ENCODE data around the gene ZFPL1. TPM values are rescaled to one million over a fixed set of nuclear protein-coding genes. Genes with fewer than 3 reads are reported as not detected.

Gene ZFPL1
- polyA plus RNA-seq, 1 donor, result 35.8 TPM

DNA sequence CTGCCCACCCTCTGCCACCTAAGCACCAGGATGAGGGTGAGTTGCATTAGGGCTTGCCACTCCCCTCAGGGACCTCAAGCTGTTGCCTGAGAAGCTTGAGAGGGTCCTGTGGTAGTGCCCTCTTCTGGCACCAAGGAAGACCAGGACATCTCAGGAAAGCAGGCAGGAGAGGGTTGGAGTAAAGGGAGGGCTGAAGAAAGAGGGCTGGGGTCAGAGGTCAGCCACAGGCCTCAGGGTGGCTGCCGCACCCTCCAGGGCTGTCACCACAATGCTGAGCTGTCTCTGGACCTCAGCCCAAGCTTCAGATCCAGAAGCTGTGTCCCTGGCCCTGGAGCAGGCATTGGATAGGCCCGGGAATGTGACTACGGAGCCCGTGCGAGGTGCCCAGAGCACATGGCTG lies 39.0 kb upstream of the ZFPL1 start:
- WGBS (ENCODE audit: insufficient coverage, low lambda C conversion rate), result no CpG with 5 or more reads among the region's 5 CpGs
- Histone ChIP-seq H3K27me3 (ENCODE audit: control insufficient read depth, insufficient read depth, low read length) (peaks cover 4% of the 10 kb centered on the region), H3K4me1 (ENCODE audit: control insufficient read depth, insufficient read depth, low read length) (peaks cover 19% of the 10 kb centered on the region), H3K9me3 (ENCODE audit: control insufficient read depth, low read depth, low read length) (no peaks in the 10 kb centered on the region), H3K36me3 (ENCODE audit: control insufficient read depth, insufficient read depth, low read length) (peaks cover 23% of the 10 kb centered on the region), H3K4me3 (ENCODE audit: low read length) (no peak overlapping the region), H3K27ac (ENCODE audit: low read length) (no peak overlapping the region)
- DNase-seq, result no peak

DNA sequence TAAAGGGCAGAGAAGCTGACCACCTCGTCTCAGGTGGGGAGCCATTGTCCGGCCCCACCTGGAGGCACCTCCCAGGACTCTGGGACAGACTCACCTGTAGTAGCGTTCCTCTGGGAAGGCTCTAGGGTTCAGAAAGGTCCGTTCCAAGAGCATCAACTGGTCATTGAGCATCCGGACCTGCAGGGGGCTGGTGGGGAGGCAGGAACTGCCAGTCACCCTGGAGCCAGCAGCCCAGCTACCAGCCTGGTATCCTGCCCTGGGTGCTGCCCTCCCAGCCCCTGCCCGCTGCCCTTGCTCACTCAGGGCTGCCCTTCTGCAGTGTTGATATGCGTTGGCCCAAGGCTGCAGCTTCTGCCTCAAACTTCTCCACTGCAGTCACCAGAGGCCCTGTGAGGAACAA lies 38.3 kb upstream of the ZFPL1 start:
- DNase-seq, result no peak
- no peak overlapping the region for H3K4me3 ChIP-seq (ENCODE audit: low read length)
- H3K9me3 ChIP-seq (ENCODE audit: control insufficient read depth, low read depth, low read length), result no peaks in the 10 kb centered on the region
- peaks cover 4% of the 10 kb centered on the region for H3K27me3 ChIP-seq (ENCODE audit: control insufficient read depth, insufficient read depth, low read length)
- no CpG with 5 or more reads among the region's 7 CpGs for WGBS (ENCODE audit: insufficient coverage, low lambda C conversion rate)
- peaks cover 19% of the 10 kb centered on the region for H3K4me1 ChIP-seq (ENCODE audit: control insufficient read depth, insufficient read depth, low read length)
- peaks cover 23% of the 10 kb centered on the region for H3K36me3 ChIP-seq (ENCODE audit: control insufficient read depth, insufficient read depth, low read length)
- H3K27ac ChIP-seq (ENCODE audit: low read length), result no peak overlapping the region

- H3K36me3 ChIP-seq (ENCODE audit: control insufficient read depth, insufficient read depth, low read length), result peaks cover 23% of the 10 kb centered on the region
- H3K4me3 ChIP-seq (ENCODE audit: low read length), result peak overlapping the region; percentile 46
- peaks cover 10% of the 10 kb centered on the region for H3K4me1 ChIP-seq (ENCODE audit: control insufficient read depth, insufficient read depth, low read length)
- H3K27ac ChIP-seq (ENCODE audit: low read length), result no peak overlapping the region
- H3K9me3 ChIP-seq (ENCODE audit: control insufficient read depth, low read depth, low read length), result no peaks in the 10 kb centered on the region
- H3K27me3 ChIP-seq (ENCODE audit: control insufficient read depth, insufficient read depth, low read length), result peaks cover 4% of the 10 kb centered on the region
- no peak for DNase-seq
- no CpG with 5 or more reads among the region's 56 CpGs for WGBS (ENCODE audit: insufficient coverage, low lambda C conversion rate)
Measured at GRCh38 chr11:65047581-65048422, 36.2 kb upstream of the ZFPL1 start.

DNA sequence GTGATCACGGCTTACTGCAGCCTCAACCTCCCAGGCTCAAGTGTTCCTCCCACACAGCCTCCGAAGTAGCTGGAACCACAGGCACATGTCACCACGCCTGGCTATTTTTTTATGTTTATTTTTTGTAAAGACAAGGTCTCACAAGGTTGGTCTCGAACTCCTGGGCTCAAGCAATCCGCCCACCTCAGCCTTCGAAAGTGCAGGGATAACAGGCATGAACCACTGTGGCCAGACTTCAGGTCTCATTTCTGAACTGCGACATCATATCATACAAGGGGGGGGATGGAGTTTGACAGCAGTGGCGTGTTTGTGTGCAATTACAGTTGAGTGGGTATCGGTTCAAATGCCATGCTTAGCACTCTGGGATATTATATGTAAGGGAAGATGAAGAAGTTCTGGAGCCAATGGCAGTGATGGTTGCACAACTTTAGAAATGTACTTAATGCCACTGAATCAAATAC lies 32.6 kb upstream of the ZFPL1 start:
- Histone ChIP-seq H3K36me3 (ENCODE audit: control insufficient read depth, insufficient read depth, low read length) (no peaks in the 10 kb centered on the region), H3K4me3 (ENCODE audit: low read length) (no peak overlapping the region), H3K9me3 (ENCODE audit: control insufficient read depth, low read depth, low read length) (no peaks in the 10 kb centered on the region), H3K27me3 (ENCODE audit: control insufficient read depth, insufficient read depth, low read length) (peaks cover 4% of the 10 kb centered on the region), H3K4me1 (ENCODE audit: control insufficient read depth, insufficient read depth, low read length) (peaks cover 17% of the 10 kb centered on the region), H3K27ac (ENCODE audit: low read length) (no peak overlapping the region)
- WGBS (ENCODE audit: insufficient coverage, low lambda C conversion rate), result no CpG with 5 or more reads among the region's 9 CpGs
- no peak for DNase-seq

GRCh38 chr11:65053827-65054508 lies 30.1 kb upstream of the ZFPL1 start:
- H3K9me3 ChIP-seq (ENCODE audit: control insufficient read depth, low read depth, low read length), result no peaks in the 10 kb centered on the region
- H3K27ac ChIP-seq (ENCODE audit: low read length), result no peak overlapping the region
- H3K27me3 ChIP-seq (ENCODE audit: control insufficient read depth, insufficient read depth, low read length), result no peaks in the 10 kb centered on the region
- H3K4me1 ChIP-seq (ENCODE audit: control insufficient read depth, insufficient read depth, low read length), result peaks cover 24% of the 10 kb centered on the region
- no peaks in the 10 kb centered on the region for H3K36me3 ChIP-seq (ENCODE audit: control insufficient read depth, insufficient read depth, low read length)
- H3K4me3 ChIP-seq (ENCODE audit: low read length), result no peak overlapping the region
- peak in 1 of 2 donors; percentile 70 for DNase-seq
- no CpG with 5 or more reads among the region's 8 CpGs for WGBS (ENCODE audit: insufficient coverage, low lambda C conversion rate)

DNA sequence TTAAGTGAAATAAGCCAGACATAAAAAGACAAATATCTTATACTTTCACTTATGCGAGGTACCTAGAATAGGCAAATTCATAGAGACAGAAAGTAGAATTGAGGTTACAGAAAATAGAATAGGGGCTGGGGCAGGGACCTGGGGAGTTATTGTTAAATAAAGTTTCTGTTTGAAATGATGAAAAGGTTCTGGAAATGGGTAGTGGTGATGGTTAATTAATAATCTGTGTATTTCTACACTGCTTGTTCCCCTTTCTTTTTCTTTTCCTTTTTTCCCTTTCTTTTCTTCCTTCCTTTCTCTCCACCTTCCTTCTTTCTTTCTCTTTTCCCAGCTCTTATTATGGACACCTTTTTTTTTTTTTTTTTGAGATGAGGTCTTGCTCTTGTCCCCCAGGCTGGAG lies 28.5 kb upstream of the ZFPL1 start:
- Histone ChIP-seq H3K9me3 (ENCODE audit: control insufficient read depth, low read depth, low read length) (no peaks in the 10 kb centered on the region), H3K27ac (ENCODE audit: low read length) (no peak overlapping the region), H3K4me3 (ENCODE audit: low read length) (no peak overlapping the region), H3K4me1 (ENCODE audit: control insufficient read depth, insufficient read depth, low read length) (peaks cover 32% of the 10 kb centered on the region), H3K36me3 (ENCODE audit: control insufficient read depth, insufficient read depth, low read length) (no peaks in the 10 kb centered on the region), H3K27me3 (ENCODE audit: control insufficient read depth, insufficient read depth, low read length) (no peaks in the 10 kb centered on the region)
- no CpG with 5 or more reads among the region's 1 CpG for WGBS (ENCODE audit: insufficient coverage, low lambda C conversion rate)
- DNase-seq, result no peak

GRCh38 chr11:65056999-65057398 lies 27.0 kb upstream of the ZFPL1 start:
- WGBS (ENCODE audit: insufficient coverage, low lambda C conversion rate), result no CpG with 5 or more reads among the region's 6 CpGs
- Histone ChIP-seq H3K4me3 (ENCODE audit: low read length) (no peak overlapping the region), H3K9me3 (ENCODE audit: control insufficient read depth, low read depth, low read length) (no peaks in the 10 kb centered on the region), H3K4me1 (ENCODE audit: control insufficient read depth, insufficient read depth, low read length) (peaks cover 32% of the 10 kb centered on the region), H3K36me3 (ENCODE audit: control insufficient read depth, insufficient read depth, low read length) (no peaks in the 10 kb centered on the region), H3K27me3 (ENCODE audit: control insufficient read depth, insufficient read depth, low read length) (no peaks in the 10 kb centered on the region), H3K27ac (ENCODE audit: low read length) (no peak overlapping the region)
- no peak for DNase-seq

- DNase-seq, result no peak
- Histone ChIP-seq H3K27ac (ENCODE audit: low read length) (no peak overlapping the region), H3K27me3 (ENCODE audit: control insufficient read depth, insufficient read depth, low read length) (no peaks in the 10 kb centered on the region), H3K9me3 (ENCODE audit: control insufficient read depth, low read depth, low read length) (no peaks in the 10 kb centered on the region), H3K36me3 (ENCODE audit: control insufficient read depth, insufficient read depth, low read length) (no peaks in the 10 kb centered on the region), H3K4me3 (ENCODE audit: low read length) (no peak overlapping the region), H3K4me1 (ENCODE audit: control insufficient read depth, insufficient read depth, low read length) (peaks cover 32% of the 10 kb centered on the region)
- no CpG with 5 or more reads among the region's 7 CpGs for WGBS (ENCODE audit: insufficient coverage, low lambda C conversion rate)
Measured at GRCh38 chr11:65057526-65057925, 26.5 kb upstream of the ZFPL1 start.

GRCh38 chr11:65058012-65058411 lies 26.0 kb upstream of the ZFPL1 start:
- Histone ChIP-seq H3K4me3 (ENCODE audit: low read length) (no peak overlapping the region), H3K4me1 (ENCODE audit: control insufficient read depth, insufficient read depth, low read length) (peaks cover 32% of the 10 kb centered on the region), H3K27me3 (ENCODE audit: control insufficient read depth, insufficient read depth, low read length) (no peaks in the 10 kb centered on the region), H3K9me3 (ENCODE audit: control insufficient read depth, low read depth, low read length) (no peaks in the 10 kb centered on the region), H3K27ac (ENCODE audit: low read length) (no peak overlapping the region), H3K36me3 (ENCODE audit: control insufficient read depth, insufficient read depth, low read length) (no peaks in the 10 kb centered on the region)
- no peak for DNase-seq
- WGBS (ENCODE audit: insufficient coverage, low lambda C conversion rate), result no CpG with 5 or more reads among the region's 13 CpGs

DNA sequence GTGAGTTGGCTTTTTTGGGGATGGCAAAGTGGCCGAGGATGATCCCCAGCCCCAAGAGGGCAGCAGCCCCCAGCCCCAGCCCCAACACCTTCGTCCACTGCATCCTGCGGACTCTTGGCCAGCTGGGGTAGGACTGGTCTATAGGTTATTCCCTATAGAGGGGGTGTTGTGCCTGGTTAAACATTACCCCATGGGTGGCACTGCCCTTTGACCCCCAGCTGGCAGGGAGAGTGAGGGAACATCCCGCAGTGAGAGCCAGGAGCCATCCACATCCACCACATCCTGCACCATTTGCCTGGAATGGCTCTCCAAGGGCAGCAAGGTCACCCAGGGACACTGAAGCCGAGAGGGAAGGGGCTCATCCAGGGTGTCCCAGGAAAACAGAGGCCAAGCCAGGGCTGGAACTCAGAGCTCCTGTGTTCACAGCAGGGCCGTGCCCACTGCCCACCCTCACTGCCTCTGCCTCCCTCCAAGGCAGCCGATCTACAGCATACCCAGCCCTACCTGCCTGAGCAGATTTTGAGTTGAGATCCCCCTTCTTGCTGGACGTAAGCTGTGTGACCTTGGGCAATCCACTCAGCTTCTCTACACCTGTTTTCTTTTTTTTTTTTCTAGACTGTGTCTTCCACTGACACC lies 25.5 kb upstream of the ZFPL1 start, which contains the start of gene NAALADL1:
TSS of gene NAALADL1 (minus strand) at position 135 of the 636 bp plus-strand sequence. CDS start at position 103, 32 bp downstream.
- no peaks in the 10 kb centered on the region for H3K9me3 ChIP-seq (ENCODE audit: control insufficient read depth, low read depth, low read length)
- WGBS (ENCODE audit: insufficient coverage, low lambda C conversion rate), result no CpG with 5 or more reads among the region's 8 CpGs
- peaks cover 31% of the 10 kb centered on the region for H3K4me1 ChIP-seq (ENCODE audit: control insufficient read depth, insufficient read depth, low read length)
- no peaks in the 10 kb centered on the region for H3K27me3 ChIP-seq (ENCODE audit: control insufficient read depth, insufficient read depth, low read length)
- no peaks in the 10 kb centered on the region for H3K36me3 ChIP-seq (ENCODE audit: control insufficient read depth, insufficient read depth, low read length)
- H3K4me3 ChIP-seq (ENCODE audit: low read length), result no peak within 1 kb of the TSS
- no peak within 1 kb of the TSS for H3K27ac ChIP-seq (ENCODE audit: low read length)
- DNase-seq, result peak in 1 of 2 donors; percentile 37
